Stimulated activated CD8-positive, alpha-beta memory T cell treated with anti-CD3 and anti-CD28 coated beads, Interleukin-12 subunit alpha, Interleukin-12 subunit beta, amount 100 ng/mL, for 4 hours (primary cell): ENCODE results near the gene MAS1.
"Not testable (repeated sequence)": the region's sequence is repeated elsewhere in the genome, so short reads cannot be mapped to it uniquely, and the experiment has no call there.

ENCODE experiments used
- DNase-seq: peaks from one replicate; pipeline ENCODE4 v3.0.0-alpha.2; 2020; ENCODE audit warnings: low read depth

Gene MAS1

GRCh38 chr6:159890792-159891191 is at the start of gene MAS1:
TSS of gene MAS1 (plus strand) at chr6:159890988. CDS start at chr6:159906956, 15,968 bp downstream.
- no peak for DNase-seq

GRCh38 chr6:159842035-159842434 is 48.8 kb upstream of the MAS1 start:
- DNase-seq, result no peak

GRCh38 chr6:159844737-159845645 is 45.8 kb upstream of the MAS1 start:
- DNase-seq, result no peak

- DNase-seq, result not testable (repeated sequence)
These were observed 42.2 kb upstream of the MAS1 start for GRCh38 chr6:159848552-159848951.

- DNase-seq, result not testable (repeated sequence)
These were observed 40.9 kb upstream of the MAS1 start for GRCh38 chr6:159849851-159850250.

GRCh38 chr6:159852877-159853276 is 37.9 kb upstream of the MAS1 start:
- DNase-seq, result no peak

- no peak for DNase-seq
These were observed 37.0 kb upstream of the MAS1 start for GRCh38 chr6:159853754-159854153.

GRCh38 chr6:159854959-159855358 is 35.8 kb upstream of the MAS1 start:
- no peak for DNase-seq

GRCh38 chr6:159858259-159858658 is 32.5 kb upstream of the MAS1 start:
- DNase-seq, result no peak

- DNase-seq, result no peak
These were observed 30.3 kb upstream of the MAS1 start for GRCh38 chr6:159860482-159860881.

- DNase-seq, result no peak
These were observed 28.7 kb upstream of the MAS1 start for GRCh38 chr6:159862103-159862502.

- DNase-seq, result not testable (repeated sequence)
These were observed 27.4 kb upstream of the MAS1 start for GRCh38 chr6:159863341-159863740.

GRCh38 chr6:159865226-159865920 is 25.4 kb upstream of the MAS1 start:
- no peak for DNase-seq

- DNase-seq, result no peak
These were observed 24.2 kb upstream of the MAS1 start for GRCh38 chr6:159866286-159867247.

GRCh38 chr6:159871241-159871640 is 19.5 kb upstream of the MAS1 start:
- no peak for DNase-seq

- no peak for DNase-seq
These were observed 18.9 kb upstream of the MAS1 start for GRCh38 chr6:159871906-159872305.

GRCh38 chr6:159874435-159874834 is 16.4 kb upstream of the MAS1 start:
- no peak for DNase-seq

GRCh38 chr6:159875194-159875593 is 15.6 kb upstream of the MAS1 start:
- DNase-seq, result no peak

- no peak for DNase-seq
These were observed 14.5 kb upstream of the MAS1 start for GRCh38 chr6:159876242-159876641.

- no peak for DNase-seq
These were observed 13.5 kb upstream of the MAS1 start for GRCh38 chr6:159877256-159877808.

- DNase-seq, result no peak
These were observed 12.4 kb upstream of the MAS1 start for GRCh38 chr6:159878341-159878740.

- no peak for DNase-seq
These were observed 10.9 kb upstream of the MAS1 start for GRCh38 chr6:159879856-159880255.
